Nucleus accumbens (tissue), 56 donors: ENCODE measurements around the gene CYP27B1.
A peak's percentile ranks its signal among the peaks of the same experiment; 100 is the strongest.

Source experiments
- DNase-seq, 56 donors: peaks; one replicate each; lab custom pipeline; 2025; lab: John Stamatoyannopoulos, UW

The CYP27B1 gene

DNA sequence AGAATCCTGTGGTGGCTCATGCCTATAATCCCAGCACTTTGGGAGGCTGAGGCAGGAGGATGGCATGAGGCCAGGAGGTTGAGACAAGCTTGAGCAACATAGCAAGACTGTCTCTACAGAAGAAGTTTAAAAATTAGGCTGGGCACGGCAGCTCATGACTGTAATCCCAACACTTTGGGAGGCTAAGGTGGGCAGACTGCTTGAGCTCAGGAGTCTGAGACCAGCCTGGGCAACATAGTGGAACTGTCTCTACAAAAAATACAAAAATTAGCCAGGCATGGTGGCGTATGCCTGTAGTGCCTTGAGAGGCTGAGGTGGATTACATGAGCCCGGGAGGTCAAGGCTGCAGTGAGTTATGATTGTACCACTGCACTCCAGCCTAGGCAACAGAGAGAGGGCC lies 998 bp upstream of the CYP27B1 start:
- DNase-seq = no peak

DNA sequence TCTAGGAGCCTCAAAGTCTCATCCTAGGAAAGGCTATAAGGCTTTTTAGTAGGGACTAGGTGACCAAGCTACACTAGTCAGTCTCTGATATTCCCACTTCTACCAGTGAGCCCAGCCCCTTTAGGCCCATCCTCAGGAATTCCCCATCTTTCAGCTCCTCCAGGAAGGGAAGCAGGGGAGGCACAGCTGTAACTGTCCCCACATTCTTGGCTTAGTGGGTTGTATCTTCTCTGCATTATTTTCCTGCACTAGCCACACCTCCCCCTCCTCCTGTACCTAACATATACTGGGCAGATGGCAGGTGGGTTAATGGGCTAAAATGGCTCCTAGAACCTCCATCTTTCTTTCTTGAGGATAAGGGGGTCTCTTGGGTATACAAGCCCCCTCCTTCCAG lies 424 bp upstream of the CYP27B1 start:
- no peak for DNase-seq

GRCh38 chr12:57765698-57766463 lies 997 bp downstream of the CYP27B1 start:
- no peak for DNase-seq

- DNase-seq = no peak
These were observed 1.7 kb downstream of the CYP27B1 start for GRCh38 chr12:57765003-57765697.

DNA sequence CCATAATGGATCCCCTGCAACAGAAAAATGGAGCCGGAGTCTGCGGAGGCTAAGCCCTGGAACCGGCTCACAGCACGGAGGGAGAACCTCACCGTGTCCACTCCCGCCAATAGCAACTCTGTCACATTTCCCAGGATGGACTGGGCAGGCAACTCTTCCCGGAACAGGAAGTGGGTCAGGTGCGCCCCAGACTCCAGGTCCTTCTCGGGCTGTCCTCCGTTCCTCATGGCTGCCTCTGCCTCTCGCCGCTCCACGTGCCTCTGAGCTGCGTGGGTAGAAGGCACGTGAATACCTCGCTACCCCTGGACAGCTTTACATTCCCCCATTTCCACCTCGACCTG lies 2.2 kb downstream of the CYP27B1 start:
- no peak for DNase-seq

- DNase-seq = no peak
These were observed 2.8 kb downstream of the CYP27B1 start for GRCh38 chr12:57763881-57764661.

- DNase-seq = no peak
These were observed 4.4 kb downstream of the CYP27B1 start for GRCh38 chr12:57762463-57762862.

DNA sequence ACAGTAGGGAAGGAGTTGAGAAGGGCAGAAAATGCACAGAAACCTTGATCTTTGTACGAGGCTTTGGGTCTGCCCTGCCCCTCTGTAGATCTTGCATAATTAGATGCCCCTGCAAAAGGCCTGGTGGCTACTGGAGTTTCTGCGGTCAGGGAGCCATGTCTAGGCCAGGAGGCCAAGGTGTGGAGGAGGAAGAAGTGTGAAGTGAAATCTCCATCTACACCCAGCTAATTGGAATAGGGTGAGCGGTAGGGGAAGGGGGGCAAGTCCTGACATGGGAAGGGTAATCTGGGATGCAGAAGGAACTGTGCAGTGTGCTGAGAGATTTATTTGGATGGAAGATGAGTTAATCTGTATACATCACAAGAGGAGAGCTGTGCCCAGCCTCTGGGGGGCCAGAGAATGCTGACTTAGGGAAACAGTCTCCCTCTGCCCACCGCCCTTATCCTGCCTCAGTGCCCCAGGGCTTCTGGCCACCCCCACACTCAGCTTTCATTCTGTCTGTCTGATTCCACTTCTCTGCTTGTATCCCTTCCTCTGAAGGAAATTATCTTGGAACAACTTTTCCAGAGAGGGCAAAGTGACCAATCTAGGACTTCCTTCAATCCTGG lies 5.4 kb downstream of the CYP27B1 start:
- DNase-seq = no peak

GRCh38 chr12:57760347-57760982 lies 6.4 kb downstream of the CYP27B1 start:
- no peak for DNase-seq

GRCh38 chr12:57759360-57759980 lies 7.4 kb downstream of the CYP27B1 start:
- peak in 8 of 56 donors; percentile 9 to 39 (median 23) for DNase-seq

DNA sequence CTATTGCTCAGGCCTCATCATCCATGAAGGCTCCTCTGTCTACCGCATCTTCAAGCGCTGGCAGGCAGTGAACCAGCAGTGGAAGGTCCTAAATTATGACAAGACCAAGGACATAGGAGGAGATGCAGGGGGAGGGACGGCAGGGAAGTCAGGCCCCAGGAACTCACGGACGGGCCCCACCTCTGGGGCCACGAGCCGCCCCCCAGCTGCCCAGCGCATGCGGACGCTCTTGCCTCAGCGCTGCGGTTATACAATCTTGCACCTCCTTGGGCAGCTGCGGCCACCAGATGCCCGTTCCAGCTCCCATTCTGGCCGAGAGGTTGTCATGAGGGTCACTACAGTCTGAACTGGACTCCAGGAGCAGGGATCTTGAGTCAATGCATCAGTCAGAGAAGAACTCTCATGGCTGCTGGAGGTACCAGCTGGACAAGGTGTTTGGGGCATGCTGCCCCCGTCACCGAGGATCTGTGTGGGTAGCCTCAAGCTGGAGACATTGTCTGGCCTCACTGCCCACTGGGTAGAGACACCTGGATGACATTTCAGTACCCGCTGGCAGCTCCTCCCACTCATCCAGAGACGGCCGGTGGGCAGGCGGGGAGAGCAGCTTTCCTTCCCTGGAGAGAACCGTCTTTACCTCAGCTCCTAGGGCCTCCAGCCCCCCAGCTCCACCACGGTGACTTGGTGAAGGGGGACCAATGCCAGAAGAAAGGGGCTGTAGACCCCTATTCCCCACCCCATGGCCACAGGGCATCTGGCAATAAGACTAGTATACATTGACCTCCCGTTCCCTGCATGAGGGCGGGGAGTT lies 8.1 kb downstream of the CYP27B1 start:
- no peak for DNase-seq

- DNase-seq = no peak
These were observed 9.1 kb downstream of the CYP27B1 start for GRCh38 chr12:57757771-57758170.

- DNase-seq = peak in 4 of 56 donors; percentile 13 to 25 (median 16)
These were observed 10.2 kb downstream of the CYP27B1 start for GRCh38 chr12:57756406-57757341.

DNA sequence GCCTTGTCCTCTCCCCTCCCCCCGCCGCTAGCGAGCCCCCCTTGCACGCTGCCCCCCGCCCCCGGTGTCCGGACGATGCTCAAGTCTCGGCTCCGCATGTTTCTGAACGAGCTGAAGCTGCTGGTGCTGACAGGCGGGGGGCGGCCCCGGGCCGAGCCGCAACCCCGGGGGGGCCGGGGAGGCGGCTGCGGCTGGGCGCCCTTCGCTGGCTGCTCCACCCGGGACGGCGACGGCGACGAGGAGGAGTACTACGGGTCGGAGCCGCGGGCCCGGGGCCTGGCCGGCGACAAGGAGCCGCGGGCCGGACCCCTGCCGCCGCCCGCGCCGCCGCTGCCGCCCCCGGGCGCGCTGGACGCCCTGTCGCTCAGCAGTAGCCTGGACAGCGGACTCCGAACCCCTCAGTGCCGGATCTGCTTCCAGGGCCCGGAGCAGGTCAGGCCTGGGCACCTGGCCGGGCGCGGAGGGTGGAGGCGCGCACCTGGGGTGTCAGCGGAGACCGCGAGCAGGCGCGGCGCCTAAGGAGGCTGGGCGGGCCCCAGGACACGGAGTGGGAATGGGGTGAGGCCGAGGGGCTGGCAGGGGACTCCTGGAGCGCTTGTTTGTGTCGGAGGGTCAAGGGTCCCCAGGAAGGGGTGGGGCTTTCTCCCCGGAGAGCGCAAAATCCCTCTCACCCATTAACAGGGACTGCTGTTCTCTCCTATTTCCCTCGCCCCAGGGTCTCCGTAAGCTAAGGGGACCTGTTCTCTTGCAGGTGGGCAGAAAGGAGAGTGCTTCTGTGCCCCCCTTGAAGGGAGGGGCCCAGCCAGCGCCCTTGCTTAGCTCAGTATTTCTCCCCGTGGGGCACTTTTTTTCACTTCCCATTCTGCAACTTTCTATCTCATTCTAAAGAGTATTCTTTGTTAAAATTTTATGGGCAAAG lies 11.2 kb downstream of the CYP27B1 start:
- DNase-seq = peak in 4 of 56 donors; percentile 14 to 58 (median 37)

DNA sequence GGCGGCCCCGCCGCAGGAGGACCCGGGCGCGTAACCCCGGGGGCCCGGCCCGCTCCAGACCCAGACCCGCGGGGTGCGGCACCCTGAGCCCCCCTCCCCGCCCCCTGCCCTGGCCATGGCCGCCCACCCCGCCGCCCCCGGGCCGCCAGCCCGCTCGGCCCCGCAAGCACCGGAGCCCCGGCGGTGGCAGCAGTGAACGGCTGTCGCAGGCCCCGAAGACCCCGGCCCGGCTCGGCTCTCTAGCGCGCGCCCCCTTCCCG lies 11.8 kb downstream of the CYP27B1 start:
- DNase-seq = no peak

DNA sequence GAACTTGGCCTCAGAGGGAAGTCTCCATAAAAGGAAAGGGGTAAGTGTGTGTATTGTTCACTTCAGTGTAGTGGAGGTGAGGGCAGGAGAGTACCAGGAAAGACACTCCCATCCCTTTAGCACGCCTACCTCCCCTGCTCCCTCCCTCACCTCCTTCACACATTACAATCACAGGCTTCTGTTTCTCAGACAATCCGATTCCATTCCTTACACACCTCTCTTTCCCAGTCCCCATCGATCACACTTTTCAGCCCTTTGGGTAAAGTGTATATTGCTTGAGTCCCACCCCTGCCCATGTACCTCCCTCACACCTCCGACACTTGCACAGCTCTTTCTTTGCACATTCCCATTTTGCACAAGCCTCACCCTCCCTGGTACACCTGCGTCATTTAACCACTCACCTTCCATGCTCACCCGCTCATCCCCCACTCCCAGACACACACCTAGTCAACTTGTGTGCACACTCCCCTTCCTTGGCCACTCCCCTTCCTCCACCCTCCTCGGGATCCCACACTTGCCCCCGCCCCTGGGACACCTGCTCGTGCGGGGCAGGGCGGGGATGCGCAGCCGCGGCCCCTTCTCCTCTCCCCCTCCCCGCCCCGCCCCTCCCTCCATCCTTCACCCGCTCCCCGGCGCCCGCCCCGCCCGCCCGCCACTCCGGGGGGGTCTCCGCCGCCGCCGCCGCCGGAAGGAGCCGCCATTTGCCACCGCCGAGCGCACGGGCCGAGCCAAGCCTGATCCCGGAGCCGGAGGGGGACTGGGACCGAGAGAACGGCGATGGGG lies 12.3 kb downstream of the CYP27B1 start, which contains the start of gene MARCHF9:
MARCHF9 (plus strand) TSS at position 693 of the 783 bp plus-strand sequence. CDS start 426 bp downstream, outside the sequence.
- DNase-seq = peak in 50 of 56 donors; percentile 10 to 86 (median 57)
